Measurements from ENCODE around the gene PTGDR. TPM values are rescaled to one million over a fixed set of nuclear protein-coding genes. Genes with fewer than 3 reads are reported as not detected.
A peak's percentile ranks its signal among the peaks of the same experiment; 100 is the strongest.

Gene PTGDR
- total RNA-seq, 1 donor from 2014 or later: not detected

- Histone ChIP-seq H3K36me3 (ENCODE audit: control insufficient read depth, insufficient read depth, low read length) (no peaks in the 10 kb centered on the region), H3K4me3 (ENCODE audit: low read depth, low read length) (no peak overlapping the region), H3K27me3 (ENCODE audit: control insufficient read depth, insufficient read depth, low read length) (no peaks in the 10 kb centered on the region)
- DNase-seq (ENCODE audit: low read depth) (peak; percentile 55), FAIRE-seq (no peak)
- TF ChIP-seq CTCF (IDR thresholded peaks at IDR 0.05; ENCODE audit: insufficient read depth, low read length, severe bottlenecking): no peak
Observed at GRCh38 chr14:52241087-52241793, 26.3 kb upstream of the PTGDR start.

GRCh38 chr14:52244328-52244727 lies 23.2 kb upstream of the PTGDR start:
- TF ChIP-seq CTCF (IDR thresholded peaks at IDR 0.05; ENCODE audit: insufficient read depth, low read length, severe bottlenecking): no peak
- H3K36me3 ChIP-seq (ENCODE audit: control insufficient read depth, insufficient read depth, low read length): no peaks in the 10 kb centered on the region
- H3K4me3 ChIP-seq (ENCODE audit: low read depth, low read length): no peak overlapping the region
- no peaks in the 10 kb centered on the region for H3K27me3 ChIP-seq (ENCODE audit: control insufficient read depth, insufficient read depth, low read length)
- DNase-seq (ENCODE audit: low read depth) (no peak), FAIRE-seq (no peak)

- TF ChIP-seq CTCF (IDR thresholded peaks at IDR 0.05; ENCODE audit: insufficient read depth, low read length, severe bottlenecking): no peak
- Histone ChIP-seq H3K36me3 (ENCODE audit: control insufficient read depth, insufficient read depth, low read length) (no peaks in the 10 kb centered on the region), H3K27me3 (ENCODE audit: control insufficient read depth, insufficient read depth, low read length) (peaks cover 1% of the 10 kb centered on the region), H3K4me3 (ENCODE audit: low read depth, low read length) (no peak overlapping the region)
- DNase-seq (ENCODE audit: low read depth) (no peak), FAIRE-seq (no peak)
Observed at GRCh38 chr14:52244997-52245396, 22.5 kb upstream of the PTGDR start.

- Histone ChIP-seq H3K4me3 (ENCODE audit: low read depth, low read length) (no peak overlapping the region), H3K36me3 (ENCODE audit: control insufficient read depth, insufficient read depth, low read length) (no peaks in the 10 kb centered on the region), H3K27me3 (ENCODE audit: control insufficient read depth, insufficient read depth, low read length) (peaks cover 1% of the 10 kb centered on the region)
- no peak for TF ChIP-seq CTCF (IDR thresholded peaks at IDR 0.05; ENCODE audit: insufficient read depth, low read length, severe bottlenecking)
- no peak for DNase-seq (ENCODE audit: low read depth)
- no peak for FAIRE-seq
Observed at GRCh38 chr14:52248057-52248456, 19.4 kb upstream of the PTGDR start.

GRCh38 chr14:52251724-52252123 lies 15.8 kb upstream of the PTGDR start:
- Histone ChIP-seq H3K27me3 (ENCODE audit: control insufficient read depth, insufficient read depth, low read length) (peaks cover 1% of the 10 kb centered on the region), H3K36me3 (ENCODE audit: control insufficient read depth, insufficient read depth, low read length) (no peaks in the 10 kb centered on the region), H3K4me3 (ENCODE audit: low read depth, low read length) (no peak overlapping the region)
- no peak for TF ChIP-seq CTCF (IDR thresholded peaks at IDR 0.05; ENCODE audit: insufficient read depth, low read length, severe bottlenecking)
- FAIRE-seq (no peak), DNase-seq (ENCODE audit: low read depth) (no peak)

GRCh38 chr14:52253503-52253902 lies 14.0 kb upstream of the PTGDR start:
- no peak for TF ChIP-seq CTCF (IDR thresholded peaks at IDR 0.05; ENCODE audit: insufficient read depth, low read length, severe bottlenecking)
- no peak for DNase-seq (ENCODE audit: low read depth)
- H3K36me3 ChIP-seq (ENCODE audit: control insufficient read depth, insufficient read depth, low read length): no peaks in the 10 kb centered on the region

More at GRCh38 chr14:52253503-52253902, 14.0 kb upstream of the PTGDR start:
- no peak for FAIRE-seq
- no peak overlapping the region for H3K4me3 ChIP-seq (ENCODE audit: low read depth, low read length)
- peaks cover 1% of the 10 kb centered on the region for H3K27me3 ChIP-seq (ENCODE audit: control insufficient read depth, insufficient read depth, low read length)
